ENCODE data around the gene HHATL.

DNA sequence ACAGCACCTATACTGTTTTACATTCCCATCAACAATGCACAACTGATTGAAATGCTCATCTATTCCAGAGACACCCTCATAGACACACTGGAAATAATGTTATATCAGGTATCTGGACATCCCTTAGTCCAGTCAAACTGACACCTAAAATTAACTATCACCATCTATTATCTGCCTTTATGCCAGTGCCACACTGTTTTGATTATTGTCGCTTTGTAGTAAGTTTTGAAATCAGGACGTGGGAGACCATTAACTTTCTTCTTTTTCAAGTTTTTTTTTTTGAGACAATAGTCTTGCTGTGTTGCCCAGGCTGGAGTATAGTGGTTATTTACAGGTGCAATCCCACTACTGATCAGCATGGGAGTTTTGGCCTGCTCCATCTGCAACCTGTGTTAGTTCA lies 26.7 kb downstream of the HHATL start:
- TF ChIP-seq, protein P1, sequence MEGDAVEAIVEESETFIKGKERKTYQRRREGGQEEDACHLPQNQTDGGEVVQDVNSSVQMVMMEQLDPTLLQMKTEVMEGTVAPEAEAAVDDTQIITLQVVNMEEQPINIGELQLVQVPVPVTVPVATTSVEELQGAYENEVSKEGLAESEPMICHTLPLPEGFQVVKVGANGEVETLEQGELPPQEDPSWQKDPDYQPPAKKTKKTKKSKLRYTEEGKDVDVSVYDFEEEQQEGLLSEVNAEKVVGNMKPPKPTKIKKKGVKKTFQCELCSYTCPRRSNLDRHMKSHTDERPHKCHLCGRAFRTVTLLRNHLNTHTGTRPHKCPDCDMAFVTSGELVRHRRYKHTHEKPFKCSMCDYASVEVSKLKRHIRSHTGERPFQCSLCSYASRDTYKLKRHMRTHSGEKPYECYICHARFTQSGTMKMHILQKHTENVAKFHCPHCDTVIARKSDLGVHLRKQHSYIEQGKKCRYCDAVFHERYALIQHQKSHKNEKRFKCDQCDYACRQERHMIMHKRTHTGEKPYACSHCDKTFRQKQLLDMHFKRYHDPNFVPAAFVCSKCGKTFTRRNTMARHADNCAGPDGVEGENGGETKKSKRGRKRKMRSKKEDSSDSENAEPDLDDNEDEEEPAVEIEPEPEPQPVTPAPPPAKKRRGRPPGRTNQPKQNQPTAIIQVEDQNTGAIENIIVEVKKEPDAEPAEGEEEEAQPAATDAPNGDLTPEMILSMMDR (IDR thresholded peaks at IDR 0.05): no peak
- no peak for TF ChIP-seq EP300 (IDR thresholded peaks at IDR 0.05)
